ENCODE data around the gene TUG1. TPM values are rescaled to one million over a fixed set of nuclear protein-coding genes. Genes with fewer than 3 reads are reported as not detected.
A peak's percentile ranks its signal among the peaks of the same experiment; 100 is the strongest.

TUG1 gene
- polyA plus RNA-seq, 3 donors, result 9.9 to 81.3 (median 13.9) TPM

GRCh38 chr22:30947816-30948454, 21.1 kb upstream of the TUG1 start:
- Mint-ChIP-seq H3K4me3 (no peak overlapping the region), H3K27ac (no peak overlapping the region), H3K36me3 (peaks cover 34 to 59% of the 10 kb centered on the region in 2 donors), H3K9me3 (no peaks in the 10 kb centered on the region), H3K4me1 (peaks cover 2% of the 10 kb centered on the region), H3K27me3 (ENCODE audit: low read depth in 3 of 3) (peaks cover 0 to 2% (median 0%) of the 10 kb centered on the region in 3 donors)
- Histone ChIP-seq H3K79me2 (ENCODE audit: insufficient read depth, low read length) (no peaks in the 10 kb centered on the region), H3K9me3 (replicated peaks in 1 of 2; ENCODE audit: control insufficient read depth in 1 of 2, insufficient read depth in 1 of 2, low read length in 2 of 2) (no peaks in the 10 kb centered on the region), H3K36me3 (replicated peaks in 1 of 2; ENCODE audit: control insufficient read depth in 1 of 2, insufficient read depth in 2 of 2, low read length in 2 of 2) (peaks cover 55 to 90% of the 10 kb centered on the region in 2 donors), H3K27me3 (ENCODE audit: control insufficient read depth in 2 of 2, insufficient read depth in 2 of 2, low read length in 2 of 2) (no peaks in the 10 kb centered on the region), H3K9ac (ENCODE audit: insufficient read depth, low read length, poor library complexity, severe bottlenecking) (no peak overlapping the region), H4K20me1 (ENCODE audit: insufficient read depth, low read length) (no peaks in the 10 kb centered on the region), H3K4me3 (replicated peaks in 1 of 3; ENCODE audit: low read depth in 2 of 3, low read length in 3 of 3) (no peak overlapping the region), H3K4me2 (replicated peaks; ENCODE audit: extremely low read depth, low read length, poor library complexity, severe bottlenecking) (no peak overlapping the region), H2AFZ (ENCODE audit: insufficient read depth, low read depth, low read length, poor library complexity, severe bottlenecking) (no peak overlapping the region), H3K27ac (ENCODE audit: low read depth in 1 of 2, low read length in 2 of 2) (peak overlapping the region in 1 of 2 donors; percentile 17), H3K4me1 (ENCODE audit: control insufficient read depth in 1 of 2, insufficient read depth in 2 of 2, low read length in 2 of 2) (no peaks in the 10 kb centered on the region)
- peak; percentile 15 to 36 (median 21) for DNase-seq
- 63% methylated on average over 1 of the region's 2 CpGs for WGBS (ENCODE audit: insufficient coverage)
- intact Hi-C loops (cut with micrococcal nuclease), result loop anchor here (5.0 kb wide), 2 partner anchors 134 to 139 kb away; partner anchors contain the start of gene SMTN (in 1 of the 2)
- peak; percentile 52 for TF ChIP-seq CTCF (IDR thresholded peaks at IDR 0.05)

- Mint-ChIP-seq H3K4me3 (no peak overlapping the region), H3K27ac (peak overlapping the region in 2 of 7 donors; percentile 14 to 67), H3K27me3 (ENCODE audit: low read depth in 3 of 3) (peaks cover 0 to 2% (median 0%) of the 10 kb centered on the region in 3 donors), H3K36me3 (peaks cover 41 to 61% of the 10 kb centered on the region in 2 donors), H3K4me1 (peaks cover 2% of the 10 kb centered on the region), H3K9me3 (no peaks in the 10 kb centered on the region)
- H4K20me1 ChIP-seq (ENCODE audit: insufficient read depth, low read length), result no peaks in the 10 kb centered on the region
- H3K9me3 ChIP-seq (replicated peaks in 1 of 2; ENCODE audit: control insufficient read depth in 1 of 2, insufficient read depth in 1 of 2, low read length in 2 of 2), result no peaks in the 10 kb centered on the region
- H3K79me2 ChIP-seq (ENCODE audit: insufficient read depth, low read length), result no peaks in the 10 kb centered on the region
- H3K36me3 ChIP-seq (replicated peaks in 1 of 2; ENCODE audit: control insufficient read depth in 1 of 2, insufficient read depth in 2 of 2, low read length in 2 of 2), result peaks cover 56 to 90% of the 10 kb centered on the region in 2 donors
- H3K4me2 ChIP-seq (replicated peaks; ENCODE audit: extremely low read depth, low read length, poor library complexity, severe bottlenecking), result no peak overlapping the region
- no peak overlapping the region for H3K9ac ChIP-seq (ENCODE audit: insufficient read depth, low read length, poor library complexity, severe bottlenecking)
- no peak for TF ChIP-seq CTCF (IDR thresholded peaks at IDR 0.05)
- DNase-seq, result no peak
- no peak overlapping the region for H2AFZ ChIP-seq (ENCODE audit: insufficient read depth, low read depth, low read length, poor library complexity, severe bottlenecking)
- no peaks in the 10 kb centered on the region for H3K4me1 ChIP-seq (ENCODE audit: control insufficient read depth in 1 of 2, insufficient read depth in 2 of 2, low read length in 2 of 2)
- no peak overlapping the region for H3K27ac ChIP-seq (ENCODE audit: low read depth in 1 of 2, low read length in 2 of 2)
- WGBS (ENCODE audit: insufficient coverage), result 100% methylated on average over 3 of the region's 3 CpGs
- no peak overlapping the region for H3K4me3 ChIP-seq (replicated peaks in 1 of 3; ENCODE audit: low read depth in 2 of 3, low read length in 3 of 3)
- H3K27me3 ChIP-seq (ENCODE audit: control insufficient read depth in 2 of 2, insufficient read depth in 2 of 2, low read length in 2 of 2), result no peaks in the 10 kb centered on the region
- intact Hi-C loops (cut with micrococcal nuclease), result loop anchor here (5.0 kb wide), 2 partner anchors 133 to 138 kb away; partner anchors contain the start of gene SMTN (in 1 of the 2)
Measured at GRCh38 chr22:30948930-30949342, 20.1 kb upstream of the TUG1 start.

All from CD14-positive monocyte (primary cell).